NCI-H1105 (cell line): Measurements from ENCODE around the gene TIGD2.

Source experiments
- DNase-seq: peaks from one replicate; lab custom pipeline; 2025; lab: John Stamatoyannopoulos, UW

The TIGD2 gene

GRCh38 chr4:89162987-89163386 lies 51.7 kb downstream of the TIGD2 start:
- DNase-seq: no peak

DNA sequence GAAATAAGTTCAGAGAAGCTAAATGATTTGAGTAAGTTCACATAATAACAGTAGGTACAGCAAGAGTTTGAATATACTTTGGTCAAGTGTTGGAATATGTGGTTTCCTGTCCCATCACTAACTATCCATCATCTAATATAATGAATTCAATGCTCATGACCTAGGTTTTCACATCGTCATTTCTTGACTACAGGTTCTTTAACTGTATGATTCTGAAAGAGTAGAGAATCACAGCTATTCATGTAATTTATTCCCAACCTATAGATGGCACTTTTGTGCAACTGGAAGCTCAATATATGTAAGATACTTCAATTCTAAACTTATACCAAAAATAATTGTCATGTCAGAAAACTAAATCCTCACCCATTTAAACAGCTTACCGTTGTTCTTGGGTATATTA lies 53.1 kb downstream of the TIGD2 start:
- no peak for DNase-seq
